HEK293T (cell line): ENCODE results near the gene RNF214.

Source experiments
- ARNT ChIP-seq: fragments of 450-650 bp; IDR thresholded peaks from 2 replicates; pipeline ENCODE4 v1.6.1; 2017; ENCODE audit warnings: mild to moderate bottlenecking
- CTBP1 ChIP-seq: fragments of 450-650 bp; IDR thresholded peaks from 2 replicates; pipeline ENCODE4 v1.6.1; 2016; ENCODE audit warnings: borderline replicate concordance
- FOXK2 ChIP-seq: fragments of 450-650 bp; IDR thresholded peaks from 2 replicates; pipeline ENCODE4 v1.6.1; 2016; ENCODE audit warnings: mild to moderate bottlenecking
- FOXM1 ChIP-seq: fragments of 450-650 bp; IDR thresholded peaks from 2 replicates; pipeline ENCODE4 v1.6.1; 2017; ENCODE audit warnings: mild to moderate bottlenecking, borderline replicate concordance
- HDGF ChIP-seq: fragments of 450-650 bp; IDR thresholded peaks from 2 replicates; pipeline ENCODE4 v1.6.1; 2017; ENCODE audit warnings: antibody characterized with exemption, borderline replicate concordance
- LEF1 ChIP-seq: fragments of 450-650 bp; IDR thresholded peaks from 2 replicates; pipeline ENCODE4 v1.6.1; 2017; ENCODE audit warnings: mild to moderate bottlenecking, borderline replicate concordance
- PKNOX1 ChIP-seq: fragments of 450-650 bp; IDR thresholded peaks from 2 replicates; pipeline ENCODE4 v1.6.1; 2016

GRCh38 chr11:117292616-117293015 is 60.1 kb downstream of the RNF214 start:
- TF ChIP-seq ARNT: no peak
- no peak for TF ChIP-seq FOXM1
- no peak for TF ChIP-seq PKNOX1
- no peak for TF ChIP-seq CTBP1
- TF ChIP-seq HDGF: no peak
- TF ChIP-seq LEF1: no peak
- no peak for TF ChIP-seq FOXK2
